A673 (cell line): ENCODE results near the gene AHCY.
"Not testable (repeated sequence)": the region's sequence is repeated elsewhere in the genome, so short reads cannot be mapped to it uniquely, and the experiment has no call there.

Experiments
- CTCF ChIP-seq: fragments of 300-800, 200-600 bp; sonication (generic); conservative IDR thresholded peaks from 2 replicates; pipeline ENCODE4 v1.5.1; 2017; ENCODE audit warnings: low read depth, mild to moderate bottlenecking, antibody characterized with exemption, low read length, moderate library complexity, mixed read lengths
- EZH2 ChIP-seq: fragments of 200-600 bp; sonication (generic); IDR thresholded peaks from 2 replicates; pipeline ENCODE4 v1.6.1; 2017; ENCODE audit warnings: borderline replicate concordance, low read depth, mild to moderate bottlenecking, mixed read lengths, antibody characterized with exemption, low read length; ENCODE audit not compliant: poor library complexity, severe bottlenecking

GRCh38 chr20:34340726-34341125 is 37.6 kb upstream of the AHCY start:
- TF ChIP-seq CTCF, EZH2: not testable (repeated sequence)
